Islet of Langerhans (tissue), 1 donor: ENCODE data around the gene HSDL1.

Experiments
- FAIRE-seq: peaks from one replicate; lab custom pipeline; 2011; peaks lifted over from hg19 to GRCh38; lab: Jason Lieb, UNC

The HSDL1 gene

DNA sequence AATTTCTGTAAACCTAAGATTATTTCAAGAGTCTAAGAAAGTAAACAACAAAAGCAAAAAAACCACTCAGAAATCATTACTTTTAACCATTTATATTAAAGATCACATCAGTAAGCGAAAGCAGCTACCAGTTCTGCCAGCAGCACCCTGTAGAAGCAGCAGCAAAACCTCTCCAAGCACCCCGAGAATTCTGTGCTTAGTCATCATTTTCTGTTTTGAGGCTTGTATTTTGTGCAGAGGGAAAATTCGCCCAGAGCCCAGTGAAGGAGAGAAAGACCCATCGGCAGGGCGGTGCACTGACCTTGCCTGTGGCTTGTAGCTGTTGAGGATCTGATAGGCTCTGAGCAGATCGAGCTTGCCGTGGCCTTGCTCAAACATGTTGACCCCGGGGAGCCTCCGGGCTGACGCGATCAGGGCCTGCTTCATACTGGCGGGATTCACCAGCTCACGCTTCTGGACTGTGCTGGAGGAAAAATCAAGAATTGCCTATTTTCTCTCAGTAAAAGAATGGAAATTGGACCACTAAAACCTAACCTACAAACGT lies 63.5 kb downstream of the HSDL1 start:
- FAIRE-seq: no peak

DNA sequence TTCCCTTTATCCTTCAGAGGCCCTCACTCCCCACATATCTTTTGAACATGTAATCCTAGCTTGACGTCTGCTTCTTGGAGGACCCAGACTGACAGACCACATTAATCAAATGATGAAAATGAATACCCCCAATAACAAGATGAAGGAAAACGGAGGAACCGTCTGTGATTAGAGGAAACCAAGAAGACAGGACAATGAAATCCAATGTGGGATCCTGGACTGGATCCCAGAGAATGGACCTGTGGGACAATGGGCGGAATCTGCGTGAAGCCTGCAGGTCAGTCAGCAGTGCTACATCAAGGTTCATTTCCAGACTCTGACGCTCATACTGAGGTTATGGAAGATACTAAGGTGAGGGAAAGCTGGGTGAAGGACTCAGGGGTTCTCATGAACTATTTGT lies 64.2 kb downstream of the HSDL1 start:
- FAIRE-seq: no peak

DNA sequence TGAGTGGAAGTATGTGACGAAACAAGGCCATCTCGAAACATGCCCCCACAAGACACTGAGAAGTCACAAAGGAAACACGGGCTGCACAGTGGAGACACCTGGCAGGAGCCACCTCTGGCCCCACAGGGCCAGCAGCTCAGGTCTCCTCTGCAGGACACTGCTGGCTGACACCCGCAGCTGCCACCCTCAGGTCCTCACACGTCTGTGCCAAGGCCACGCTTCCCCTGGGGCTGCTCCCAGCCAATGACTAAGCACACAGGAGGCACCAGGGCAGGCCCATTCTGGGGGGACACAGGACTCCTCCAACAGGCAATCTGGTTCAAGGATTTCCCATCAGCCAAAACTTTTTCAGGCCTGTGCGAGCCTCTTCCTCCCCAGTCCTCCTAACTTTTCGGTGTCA lies 64.6 kb downstream of the HSDL1 start:
- no peak for FAIRE-seq

DNA sequence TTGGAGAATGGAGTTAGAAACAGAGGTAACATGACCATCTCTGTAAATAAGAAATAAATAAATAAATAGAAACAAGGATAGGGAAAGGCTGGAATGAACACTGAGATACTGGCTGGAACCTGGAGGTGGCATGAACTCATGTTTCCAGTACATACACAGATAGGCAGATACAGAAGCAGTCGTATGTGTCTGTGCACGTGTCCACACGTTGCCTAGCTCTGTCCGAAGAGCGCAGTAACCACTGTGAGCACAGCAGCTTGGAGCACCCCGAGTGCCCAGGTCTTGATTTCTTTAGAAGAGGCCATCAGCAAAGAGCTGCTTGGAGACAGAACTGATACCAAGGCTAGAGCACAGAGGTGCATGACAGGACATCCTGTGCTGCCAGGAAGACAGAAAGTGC lies 65.3 kb downstream of the HSDL1 start:
- FAIRE-seq: peak; percentile 64

DNA sequence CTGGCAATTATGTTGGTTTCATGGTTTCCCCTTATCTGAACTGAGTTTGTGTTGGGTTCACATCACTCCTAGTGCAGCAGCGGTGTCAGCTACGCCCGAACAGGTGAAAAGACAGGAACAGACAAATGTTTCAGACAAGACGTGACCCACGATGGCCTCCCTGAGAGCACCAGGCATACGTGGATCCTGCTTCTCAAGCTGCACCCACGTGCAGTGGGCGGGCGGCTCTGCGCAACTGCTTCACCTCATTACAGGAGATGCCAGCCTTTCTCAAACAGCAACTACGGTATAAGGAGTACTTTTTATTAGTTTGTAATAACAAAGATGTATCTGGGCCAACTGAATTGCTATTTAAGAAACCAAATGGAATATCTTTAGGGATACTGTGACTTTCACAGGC lies 69.6 kb downstream of the HSDL1 start:
- no peak for FAIRE-seq

DNA sequence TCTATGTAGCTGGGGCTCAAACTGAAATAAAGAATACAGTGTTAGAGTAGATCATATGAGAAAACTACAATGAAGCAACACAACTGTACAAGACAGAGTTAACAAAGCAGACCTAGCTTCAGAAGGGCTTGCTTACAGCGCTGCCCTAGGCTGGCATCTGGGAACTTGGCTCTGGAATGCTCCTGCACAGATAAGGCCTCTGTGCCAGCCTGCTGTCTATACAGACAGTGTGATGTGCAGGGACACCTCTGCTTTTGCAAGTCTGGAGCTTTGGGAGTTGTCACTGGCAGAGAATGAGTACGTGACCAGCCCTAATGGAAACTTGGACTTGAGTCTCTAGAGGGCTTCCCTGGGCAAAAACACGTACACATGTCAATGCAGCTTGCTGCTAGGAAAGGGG lies 70.3 kb downstream of the HSDL1 start:
- FAIRE-seq: no peak
